ENCODE data around the gene ZNF335. TPM values are rescaled to one million over a fixed set of nuclear protein-coding genes. Genes with fewer than 3 reads are reported as not detected.
A peak's percentile ranks its signal among the peaks of the same experiment; 100 is the strongest.

The ZNF335 gene
- total and polyA plus RNA-seq, 2 of the 13 experiments (the other 11 are each of a cell fraction or from before 2014, with no cell fraction given), result 9.7 to 13.7 TPM

- TF ChIP-seq ARID5B (CRISPR knock-in tag; IDR thresholded peaks at IDR 0.05) (peak; percentile 99), ZNF572 (CRISPR knock-in tag; IDR thresholded peaks at IDR 0.05) (no peak), CTCF (CRISPR knock-in tag; IDR thresholded peaks at IDR 0.05) (0 out of 2 replicates have a peak, but pooled peaks have one; percentile 13), FOXM1 (CRISPR knock-in tag; IDR thresholded peaks at IDR 0.05) (no peak), FOXP1 (IDR thresholded peaks at IDR 0.05) (no peak), FOXP1 (CRISPR knock-in tag; IDR thresholded peaks at IDR 0.05) (peak; percentile 89), TEAD3 (CRISPR knock-in tag; optimal IDR thresholded peaks at IDR 0.05; ENCODE audit: borderline replicate concordance) (peak; percentile 86), ZNF33A (CRISPR knock-in tag; IDR thresholded peaks at IDR 0.05; ENCODE audit: borderline replicate concordance) (no peak), ZNF512B (CRISPR knock-in tag; IDR thresholded peaks at IDR 0.05; ENCODE audit: borderline replicate concordance) (no peak), SP1 (IDR thresholded peaks at IDR 0.05) (no peak), SP1 (CRISPR knock-in tag; IDR thresholded peaks at IDR 0.05) (no peak), RFX1 (IDR thresholded peaks at IDR 0.05) (no peak), ASH2L (IDR thresholded peaks at IDR 0.05; ENCODE audit: insufficient read length, low read depth, low read length) (peak; percentile 50), EP300 (IDR thresholded peaks at IDR 0.05; ENCODE audit: low read depth in 2 of 2, low read length in 2 of 2) (peak in 1 of 2 experiments; percentile 89; a peak in 2 of 4 replicates), EP300 (CRISPR knock-in tag; IDR thresholded peaks at IDR 0.05; ENCODE audit: borderline replicate concordance) (peak; percentile 55; the same call in 1 of the 2 replicates), FOXJ3 (CRISPR knock-in tag; IDR thresholded peaks at IDR 0.05; ENCODE audit: borderline replicate concordance) (peak; percentile 74; the same call in 1 of the 2 replicates), ZNF737 (CRISPR knock-in tag; IDR thresholded peaks at IDR 0.05; ENCODE audit: borderline replicate concordance) (no peak), HDAC2 (CRISPR knock-in tag; IDR thresholded peaks at IDR 0.05) (peak; percentile 92), ZNF841 (CRISPR knock-in tag; IDR thresholded peaks at IDR 0.05; ENCODE audit: borderline replicate concordance) (no peak), ZBTB20 (CRISPR knock-in tag; IDR thresholded peaks at IDR 0.05; ENCODE audit: borderline replicate concordance, low read depth) (peak; percentile 32; the same call in 1 of the 2 replicates)
These were observed 42.8 kb upstream of the ZNF335 start (continued) for GRCh38 chr20:46014517-46015396.

All from HepG2 (cell line).